Loucy (cell line): ENCODE measurements around the gene CXCR6.

ENCODE experiments used
- EZH2phosphoT487 ChIP-seq: fragments of 200-600 bp; IDR thresholded peaks from 2 replicates; pipeline ENCODE4 v1.6.1; 2018; ENCODE audit warnings: antibody characterized with exemption, mild to moderate bottlenecking, moderate library complexity, borderline replicate concordance
- TF ChIP-seq, protein P1 (sequence below): fragments of 200-600 bp; sonication (generic); conservative IDR thresholded peaks from 2 replicates; pipeline ENCODE4 v1.5.1; 2014; ENCODE audit warnings: mild to moderate bottlenecking, antibody characterized with exemption, low read length

DNA sequence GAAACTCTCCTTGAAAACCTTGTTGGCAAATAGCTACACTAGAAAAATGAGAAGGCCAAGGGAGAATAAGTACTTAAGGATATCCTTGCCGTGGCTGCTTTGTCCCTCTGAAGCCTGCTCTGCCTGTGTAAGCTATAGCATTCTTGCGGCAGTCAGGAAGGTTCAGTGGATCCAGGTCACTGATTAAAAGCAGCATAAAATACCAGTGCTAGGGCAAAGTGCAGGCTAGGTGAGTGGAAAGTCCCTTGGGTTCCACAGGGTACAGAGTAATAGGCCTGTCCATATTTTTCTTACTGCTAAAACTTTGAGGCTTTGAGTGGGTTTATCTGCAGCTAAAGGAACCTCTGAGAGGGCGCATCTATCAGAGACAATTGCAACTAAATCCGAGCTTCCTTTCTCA, 10.3 kb downstream of the CXCR6 start:
- TF ChIP-seq, protein P1, sequence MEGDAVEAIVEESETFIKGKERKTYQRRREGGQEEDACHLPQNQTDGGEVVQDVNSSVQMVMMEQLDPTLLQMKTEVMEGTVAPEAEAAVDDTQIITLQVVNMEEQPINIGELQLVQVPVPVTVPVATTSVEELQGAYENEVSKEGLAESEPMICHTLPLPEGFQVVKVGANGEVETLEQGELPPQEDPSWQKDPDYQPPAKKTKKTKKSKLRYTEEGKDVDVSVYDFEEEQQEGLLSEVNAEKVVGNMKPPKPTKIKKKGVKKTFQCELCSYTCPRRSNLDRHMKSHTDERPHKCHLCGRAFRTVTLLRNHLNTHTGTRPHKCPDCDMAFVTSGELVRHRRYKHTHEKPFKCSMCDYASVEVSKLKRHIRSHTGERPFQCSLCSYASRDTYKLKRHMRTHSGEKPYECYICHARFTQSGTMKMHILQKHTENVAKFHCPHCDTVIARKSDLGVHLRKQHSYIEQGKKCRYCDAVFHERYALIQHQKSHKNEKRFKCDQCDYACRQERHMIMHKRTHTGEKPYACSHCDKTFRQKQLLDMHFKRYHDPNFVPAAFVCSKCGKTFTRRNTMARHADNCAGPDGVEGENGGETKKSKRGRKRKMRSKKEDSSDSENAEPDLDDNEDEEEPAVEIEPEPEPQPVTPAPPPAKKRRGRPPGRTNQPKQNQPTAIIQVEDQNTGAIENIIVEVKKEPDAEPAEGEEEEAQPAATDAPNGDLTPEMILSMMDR, result no peak
- TF ChIP-seq EZH2phosphoT487, result no peak
